AG04449 (cell line): ENCODE results near the gene PIEZO2.
"Not testable (repeated sequence)": the region's sequence is repeated elsewhere in the genome, so short reads cannot be mapped to it uniquely, and the experiment has no call there.

Source experiments
- CTCF ChIA-PET: fragments of 350-600 bp; formaldehyde crosslinking; extraction: SDS; loops from one replicate; lab custom pipeline; 2021; ENCODE audit warnings: antibody characterized with exemption; lab: Yijun Ruan, JAX
- POLR2A ChIA-PET: fragments of 400-600, 350-600 bp; formaldehyde crosslinking; extraction: SDS; loops from one replicate; lab custom pipeline; 2020; ENCODE audit warnings: antibody characterized with exemption, inconsistent platforms; lab: Yijun Ruan, JAX
- DNase-seq: peaks from one replicate; pipeline ENCODE4 v3.0.0-alpha.2; 2010; ENCODE audit warnings: low read depth, low spot score
- H3K4me3 ChIP-seq: 2 replicates; pipeline ENCODE4 v1.5.1; 2011; ENCODE audit warnings: low read depth, mild to moderate bottlenecking, control low read depth, low read length
- CTCF ChIP-seq: IDR thresholded peaks from one replicate; pipeline ENCODE4 v1.5.1; 2011; ENCODE audit warnings: mild to moderate bottlenecking, moderate library complexity, low read length, control low read depth, inconsistent platforms; ENCODE audit not compliant: insufficient read depth; ENCODE audit errors: missing control alignments

The PIEZO2 gene

GRCh38 chr18:11176481-11176881 is 27.1 kb upstream of the PIEZO2 start:
- ChIA-PET POLR2A (interaction anchor here (1.0 kb wide), 1 partner anchor 149 kb away, joined by 5 read pairs; no protein-coding TSS in a partner anchor), CTCF (interaction anchor here (1.0 to 1.8 kb wide), 6 partner anchors 13 to 377 kb away, joined by 3 to 8 read pairs (median 4); no protein-coding TSS in a partner anchor)
- no peak for TF ChIP-seq CTCF
- peak; percentile 36 for DNase-seq
- no peak overlapping the region for H3K4me3 ChIP-seq

GRCh38 chr18:11175266-11175979 is 26.1 kb upstream of the PIEZO2 start:
- ChIA-PET CTCF (interaction anchor here (1.0 to 1.8 kb wide), 3 partner anchors 21 to 343 kb away, joined by 3 to 8 read pairs (median 6); no protein-coding TSS in a partner anchor), POLR2A (no interaction called here)
- no peak for TF ChIP-seq CTCF
- no peak overlapping the region for H3K4me3 ChIP-seq
- peak; percentile 56 for DNase-seq

- CTCF ChIA-PET = interaction anchor here (0.6 kb wide), 1 partner anchor 11 kb away, joined by 3 read pairs; no protein-coding TSS in a partner anchor
- H3K4me3 ChIP-seq, POLR2A ChIA-PET, DNase-seq: not testable (repeated sequence)
These were observed 24.8 kb upstream of the PIEZO2 start for GRCh38 chr18:11174179-11174578.

- CTCF ChIA-PET = interaction anchor here (0.8 to 1.4 kb wide), 5 partner anchors 13 to 607 kb away, joined by 3 to 6 read pairs (median 3); no protein-coding TSS in a partner anchor
- POLR2A ChIA-PET = interaction anchor here (1.1 kb wide), 1 partner anchor 157 kb away, joined by 5 read pairs; no protein-coding TSS in a partner anchor
- H3K4me3 ChIP-seq = no peak overlapping the region
- DNase-seq = peak; percentile 67
- TF ChIP-seq CTCF = no peak
These were observed 18.4 kb upstream of the PIEZO2 start for GRCh38 chr18:11167778-11168177.

- CTCF ChIA-PET = interaction anchor here (1.2 to 1.5 kb wide), 2 partner anchors 9 to 11 kb away, joined by 3 to 6 read pairs; no protein-coding TSS in a partner anchor
- POLR2A ChIA-PET = no interaction called here
- no peak for TF ChIP-seq CTCF
- DNase-seq = no peak
- H3K4me3 ChIP-seq = no peak overlapping the region
These were observed 16.6 kb upstream of the PIEZO2 start for GRCh38 chr18:11165952-11166351.

GRCh38 chr18:11165138-11165537 is 15.8 kb upstream of the PIEZO2 start:
- CTCF ChIA-PET = interaction anchor here (1.5 kb wide), 1 partner anchor 11 kb away, joined by 6 read pairs; no protein-coding TSS in a partner anchor
- POLR2A ChIA-PET = no interaction called here
- DNase-seq = no peak
- no peak overlapping the region for H3K4me3 ChIP-seq
- no peak for TF ChIP-seq CTCF
